ENCODE results near the gene CHRM4.
A peak's percentile ranks its signal among the peaks of the same experiment; 100 is the strongest.

Gene CHRM4

DNA sequence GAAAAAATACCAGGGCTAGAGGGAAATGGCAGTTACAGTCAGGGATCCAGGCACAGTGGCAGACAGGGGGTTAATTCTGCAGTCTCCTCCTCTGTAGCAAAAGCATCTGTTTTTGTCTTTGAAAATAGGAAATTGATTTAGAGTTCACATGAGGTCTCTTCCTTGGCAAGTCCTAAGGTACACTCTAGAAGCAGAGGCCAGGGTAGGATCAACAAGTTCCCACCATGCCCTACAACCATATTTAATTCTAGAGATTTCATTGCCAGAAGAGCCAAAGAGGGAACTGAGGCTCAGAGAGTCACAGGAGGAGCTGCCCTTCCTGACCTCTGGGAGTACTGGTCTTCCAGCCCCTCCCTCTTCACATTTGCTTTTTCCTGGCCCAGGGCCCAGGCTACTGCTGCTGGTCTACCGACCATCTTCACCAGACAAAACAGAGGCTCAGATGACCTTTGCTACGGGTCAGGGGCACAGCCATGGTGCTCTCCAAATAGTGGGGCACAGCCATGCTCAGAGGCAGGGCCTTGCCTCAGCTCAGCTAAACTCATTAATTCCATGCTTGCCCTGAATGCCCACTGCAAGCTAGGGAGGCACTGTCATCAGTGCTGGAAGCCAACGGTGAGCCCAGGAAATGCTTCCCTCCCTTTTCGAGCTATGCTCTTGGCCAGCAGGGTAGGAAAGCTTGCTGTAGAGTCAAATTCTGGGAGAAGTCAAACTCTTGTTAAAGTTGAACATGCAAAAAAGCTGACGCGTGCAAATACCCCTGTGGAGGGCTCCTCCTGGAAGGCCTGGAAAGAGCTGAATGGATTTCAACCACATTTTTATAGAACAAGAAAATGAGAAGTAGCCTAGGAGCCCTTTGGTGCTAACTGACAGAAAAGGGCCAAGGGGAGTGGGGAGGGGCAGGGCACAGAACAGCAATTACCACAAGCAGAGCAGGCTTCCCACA is 11.7 kb upstream of the CHRM4 start:
- DNase-seq (ENCODE audit: low spot score) = no peak

DNA sequence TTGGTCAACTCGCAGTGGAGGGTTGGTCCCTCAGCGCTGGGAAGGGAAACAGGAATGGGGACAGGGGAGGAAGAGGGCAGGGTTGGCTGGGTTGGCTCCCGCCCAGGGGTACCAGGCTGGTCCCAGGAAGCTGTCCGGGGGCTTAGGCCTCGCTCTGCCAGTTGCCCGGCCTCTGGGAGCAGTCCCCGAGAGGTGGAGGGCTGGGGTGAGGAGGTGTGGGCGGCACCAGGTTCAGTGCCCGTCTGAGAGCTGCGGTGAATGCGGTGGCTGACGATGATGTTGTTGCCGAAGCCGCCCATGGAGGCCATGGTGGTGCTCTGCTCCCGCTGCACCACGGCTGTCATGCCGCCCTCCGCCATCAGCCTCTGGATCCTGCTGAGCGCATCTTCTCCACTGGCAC is 6.0 kb upstream of the CHRM4 start:
- no peak for DNase-seq (ENCODE audit: low spot score)

- DNase-seq (ENCODE audit: low spot score) = no peak
Measured at GRCh38 chr11:46393759-46394158, 2.2 kb upstream of the CHRM4 start.

- no peak for DNase-seq (ENCODE audit: low spot score)
Measured at GRCh38 chr11:46393231-46393616, 1.6 kb upstream of the CHRM4 start.

- peak; percentile 77 for DNase-seq (ENCODE audit: low spot score)
Measured at GRCh38 chr11:46392421-46393230, 1.1 kb upstream of the CHRM4 start.

GRCh38 chr11:46391186-46391577 is 394 bp downstream of the CHRM4 start:
- DNase-seq (ENCODE audit: low spot score) = no peak

DNA sequence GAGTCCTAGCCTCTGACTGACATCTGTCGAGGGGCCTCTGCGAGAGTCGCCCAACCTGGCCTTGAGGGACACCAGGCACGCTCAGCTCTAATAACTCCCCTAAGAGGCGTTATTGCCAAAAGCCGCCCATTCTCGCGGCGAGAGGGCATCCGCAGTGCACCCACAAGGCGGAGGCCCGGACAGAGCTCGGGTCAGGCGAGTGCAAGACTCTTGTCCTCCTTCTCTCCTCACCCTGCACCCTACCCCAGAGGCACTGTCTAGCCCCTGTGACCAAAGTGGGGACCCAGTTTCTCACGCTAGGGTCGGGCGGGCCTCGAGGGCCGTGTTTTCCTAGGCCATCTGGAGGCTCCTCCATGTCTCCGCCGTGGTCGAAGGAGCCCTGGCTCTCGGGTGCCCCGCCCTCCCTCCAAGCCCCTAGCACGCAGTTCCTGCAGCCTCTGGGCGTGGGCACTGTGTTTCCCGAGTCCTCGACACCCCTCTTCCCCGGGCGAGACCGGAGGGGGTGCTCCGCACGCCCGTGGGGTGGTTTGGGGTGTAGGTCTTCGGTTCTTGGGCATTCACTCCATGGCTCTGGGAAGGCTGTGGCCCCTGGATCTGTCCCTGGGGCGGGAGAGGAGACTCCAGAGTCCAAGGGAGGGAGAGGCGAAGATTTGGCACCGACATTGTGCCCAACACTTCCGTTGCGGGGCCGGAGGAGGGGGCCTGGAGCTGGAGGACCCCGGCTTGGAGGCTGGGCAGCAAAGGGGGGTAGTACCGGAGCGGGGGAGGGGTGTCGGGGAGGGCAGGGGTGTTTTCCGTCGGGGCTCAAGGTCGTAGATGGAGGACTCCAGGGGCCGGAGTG is 1.0 kb downstream of the CHRM4 start:
- no peak for DNase-seq (ENCODE audit: low spot score)

DNA sequence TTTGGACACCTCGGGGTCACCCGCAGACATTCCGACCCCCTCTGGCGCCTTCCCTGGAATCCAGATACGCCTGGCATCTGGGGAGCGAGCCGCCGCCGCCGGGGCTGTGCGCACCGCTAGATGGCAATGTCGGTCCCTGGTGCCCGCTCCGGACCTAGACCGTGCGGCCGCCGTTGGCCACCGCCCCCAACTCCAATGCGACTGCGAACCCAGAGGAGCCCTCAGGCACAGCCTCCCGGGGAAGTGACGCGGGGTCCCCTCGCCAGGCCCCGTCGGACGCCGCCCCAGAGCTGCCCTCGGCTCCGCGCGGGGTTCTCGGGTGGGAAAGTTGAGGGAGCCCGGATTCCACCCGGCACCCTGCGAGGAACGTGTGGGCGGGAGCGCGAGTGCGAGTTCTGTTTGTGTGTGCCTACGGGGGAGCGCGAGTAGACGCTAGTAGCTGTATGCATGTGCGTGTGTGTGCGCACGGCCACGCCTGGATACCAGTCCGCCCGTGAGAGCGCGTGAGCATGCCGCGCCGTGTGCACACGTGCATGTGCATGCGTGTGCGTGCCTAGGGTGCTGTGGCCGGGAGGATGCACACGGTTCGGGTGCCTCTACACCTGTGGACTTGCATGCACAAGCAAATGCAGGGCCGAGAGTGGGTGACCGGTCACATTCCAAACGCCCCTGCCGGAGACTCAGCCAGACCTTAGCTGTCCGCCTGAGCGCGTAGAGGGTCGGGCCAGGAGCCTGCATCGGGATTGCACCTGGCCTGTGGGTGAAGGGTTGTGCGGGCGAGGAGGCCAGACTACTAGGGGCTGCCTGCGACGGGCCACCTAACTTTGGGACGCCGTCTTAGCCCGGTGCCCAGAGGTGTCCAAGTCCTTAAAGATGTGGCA is 1.9 kb downstream of the CHRM4 start:
- DNase-seq (ENCODE audit: low spot score) = peak; percentile 17

GRCh38 chr11:46388619-46389449 is 2.7 kb downstream of the CHRM4 start:
- no peak for DNase-seq (ENCODE audit: low spot score)

- DNase-seq (ENCODE audit: low spot score) = no peak
Measured at GRCh38 chr11:46387919-46388618, 3.5 kb downstream of the CHRM4 start.

GRCh38 chr11:46387456-46387855 is 4.1 kb downstream of the CHRM4 start:
- DNase-seq (ENCODE audit: low spot score) = no peak

- DNase-seq (ENCODE audit: low spot score) = no peak
Measured at GRCh38 chr11:46386674-46387073, 4.9 kb downstream of the CHRM4 start.

DNA sequence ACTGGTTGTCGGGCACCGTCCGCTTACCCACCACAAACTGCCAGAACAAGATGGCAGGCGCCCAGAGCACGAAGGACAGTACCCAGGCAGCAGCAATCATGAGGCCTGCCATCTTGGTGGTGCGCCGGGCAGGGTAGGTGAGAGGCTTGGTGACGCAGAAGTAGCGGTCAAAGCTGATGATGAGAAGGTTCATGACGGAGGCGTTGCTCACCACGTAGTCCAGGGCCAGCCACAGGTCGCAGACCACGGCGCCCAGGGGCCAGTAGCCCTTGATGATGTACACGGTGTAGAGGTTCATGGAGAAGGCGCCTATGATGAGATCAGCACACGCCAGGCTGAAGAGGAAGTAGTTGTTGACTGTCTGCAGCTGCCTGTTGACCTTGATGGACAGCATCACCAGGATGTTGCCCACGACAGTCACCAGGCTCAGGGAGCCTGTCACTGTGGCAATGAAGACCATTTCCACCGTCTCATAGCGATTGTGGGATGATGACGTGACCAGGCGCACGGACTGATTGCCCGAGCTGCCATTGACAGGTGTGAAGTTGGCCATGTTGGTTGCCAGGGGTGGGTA is 5.5 kb downstream of the CHRM4 start:
- DNase-seq (ENCODE audit: low spot score) = no peak

DNA sequence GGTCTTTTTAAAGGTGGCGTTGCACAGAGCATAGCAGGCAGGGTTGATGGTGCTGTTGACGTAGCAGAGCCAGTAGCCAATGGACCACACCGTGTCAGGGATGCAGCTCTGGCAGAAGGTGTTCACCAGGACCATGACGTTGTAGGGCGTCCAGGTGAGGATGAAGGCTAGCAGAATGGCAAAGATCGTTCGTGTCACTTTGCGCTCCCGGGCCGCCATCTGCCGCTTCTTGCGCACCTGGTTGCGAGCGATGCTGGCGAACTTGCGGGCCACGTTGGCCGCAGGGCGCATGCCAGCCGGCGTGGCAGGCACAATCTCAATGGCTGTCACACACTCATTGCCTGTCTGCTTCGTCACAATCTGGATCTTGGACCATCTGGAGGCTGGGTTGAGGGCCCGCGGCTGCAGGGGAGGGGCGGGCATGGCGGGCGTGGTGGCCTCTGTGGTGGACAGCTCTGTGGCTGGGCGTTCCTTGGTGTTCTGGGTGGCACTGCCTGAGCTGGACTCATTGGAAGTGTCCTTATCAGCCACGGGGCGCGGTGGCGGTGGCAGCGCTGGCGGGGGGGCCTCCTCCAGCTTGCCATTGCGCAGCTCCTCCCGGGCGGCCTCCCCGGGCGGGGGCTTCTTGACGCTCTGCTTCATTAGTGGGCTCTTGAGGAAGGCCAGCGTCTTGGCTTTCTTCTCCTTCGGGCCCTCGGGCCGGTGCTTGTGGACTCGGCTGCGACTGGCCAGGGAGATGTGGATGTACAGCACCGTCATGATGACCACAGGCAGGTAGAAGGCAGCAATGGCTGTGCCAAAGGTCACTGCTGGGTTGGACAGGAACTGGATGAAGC is 6.2 kb downstream of the CHRM4 start:
- DNase-seq (ENCODE audit: low spot score) = no peak

DNA sequence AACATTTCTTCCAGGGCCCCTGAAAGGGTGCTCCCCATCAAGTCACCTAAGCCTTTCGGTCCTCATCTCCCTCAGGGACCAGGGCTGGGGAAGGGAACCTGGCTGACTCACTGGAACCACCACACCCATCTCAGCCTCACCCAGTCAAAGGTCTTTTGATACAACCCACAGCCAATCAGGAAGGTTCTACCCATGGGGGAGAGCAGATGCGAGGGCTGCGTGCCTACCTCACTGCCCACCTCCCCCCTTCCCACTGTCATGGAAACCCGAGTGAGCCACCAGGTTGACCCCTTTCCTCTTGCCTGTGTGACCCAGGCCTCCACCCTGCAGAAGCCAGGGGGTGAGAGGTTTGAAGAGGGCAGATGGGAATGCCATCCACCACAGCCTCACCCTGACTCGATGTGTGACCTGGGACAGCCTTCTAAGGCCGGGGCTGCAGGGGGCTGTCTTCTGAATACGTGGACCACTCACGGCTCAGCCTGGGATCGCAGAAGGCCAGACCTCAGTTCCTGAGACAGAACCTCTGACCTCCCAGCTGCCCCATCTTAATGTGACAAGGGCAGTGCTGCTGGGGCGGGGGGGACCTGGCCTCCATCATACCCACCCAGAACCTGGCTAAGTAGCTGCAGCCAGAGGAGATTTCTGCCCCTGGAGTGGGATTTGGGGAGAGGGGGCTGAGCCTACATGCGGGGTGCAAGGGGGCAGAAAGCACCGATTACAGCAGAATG is 7.4 kb downstream of the CHRM4 start:
- no peak for DNase-seq (ENCODE audit: low spot score)

GRCh38 chr11:46383404-46383758 is 8.2 kb downstream of the CHRM4 start:
- DNase-seq (ENCODE audit: low spot score) = no peak

DNA sequence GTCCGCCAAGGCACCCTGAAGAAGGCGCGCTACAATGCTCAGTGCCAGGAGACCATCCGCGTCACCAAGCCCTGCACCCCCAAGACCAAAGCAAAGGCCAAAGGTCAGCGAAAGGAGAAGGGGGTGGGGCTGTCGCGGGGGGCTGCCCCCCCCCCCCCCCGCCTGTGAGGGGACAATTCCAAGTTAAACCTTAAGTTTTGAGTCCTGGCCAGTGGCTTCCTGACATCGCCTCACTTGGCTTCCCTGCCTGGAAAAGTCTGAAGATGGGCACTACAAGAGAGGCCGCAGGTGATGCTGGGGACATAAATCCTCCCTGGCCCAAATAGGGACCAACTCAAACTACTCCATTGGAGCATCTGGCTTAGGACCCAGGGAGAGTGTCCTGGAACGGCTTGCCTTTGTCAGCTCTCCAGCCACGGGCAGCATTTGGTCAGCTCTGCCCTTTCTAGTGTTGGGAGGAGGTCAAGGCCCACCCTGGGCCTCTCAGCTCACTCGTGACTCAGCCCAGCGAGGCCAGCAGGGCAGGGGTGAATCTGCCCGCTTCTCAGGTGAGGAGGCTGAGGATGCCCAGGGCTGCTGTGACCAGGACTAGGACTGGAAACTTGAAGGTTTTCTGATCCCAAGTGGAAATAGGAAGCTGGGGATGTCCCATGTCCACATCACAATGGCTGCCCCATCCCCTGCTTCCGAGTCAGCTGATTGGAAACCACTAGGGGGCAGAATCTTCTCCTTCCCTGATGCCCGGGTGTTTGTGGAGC is 8.8 kb downstream of the CHRM4 start:
- DNase-seq (ENCODE audit: low spot score) = no peak

Data from CD4-positive, alpha-beta T cell treated with Interleukin-2 at 100 ng/mL for 4 hours (primary cell).